ENCODE data around the gene ZNF567. TPM values are rescaled to one million over a fixed set of nuclear protein-coding genes. Genes with fewer than 3 reads are reported as not detected.

Gene ZNF567
- total and polyA plus RNA-seq, 2 of the 8 experiments (the other 6 are each of a cell fraction or from before 2014, with no cell fraction given) = 6.5 to 10.5 TPM

DNA sequence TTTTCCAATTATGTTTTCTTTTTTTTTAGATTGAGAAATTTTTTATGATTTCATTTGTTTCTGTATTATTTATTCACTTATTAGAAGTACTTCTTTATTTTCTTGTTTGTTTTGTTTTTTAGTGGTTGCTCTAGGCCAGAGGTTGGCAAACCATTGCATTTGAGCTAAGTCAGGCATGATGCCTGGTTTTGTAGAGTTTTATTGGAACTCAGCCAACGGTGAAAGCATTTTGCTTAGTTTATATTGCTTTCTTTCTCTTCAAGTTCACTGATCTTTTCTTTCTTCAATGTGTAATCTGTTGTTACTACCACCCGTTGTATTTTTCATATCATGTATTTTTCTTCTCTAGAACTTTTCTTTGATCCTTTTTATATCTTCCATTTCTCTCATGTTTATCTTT is 19.7 kb downstream of the ZNF567 start:
- no peak for DNase-seq (ENCODE audit: low read depth in 1 of 2, low spot score in 2 of 2)
- no peak for TF ChIP-seq GTF2F1 (IDR thresholded peaks at IDR 0.05; ENCODE audit: borderline replicate concordance, low read depth, low read length)
- TF ChIP-seq SAP30 (IDR thresholded peaks at IDR 0.05; ENCODE audit: insufficient read depth, insufficient replicate concordance, low read length) = no peak
- no peak for TF ChIP-seq JUN (IDR thresholded peaks at IDR 0.05; ENCODE audit: low read depth, low read length)
- no peak for TF ChIP-seq BCL11A (IDR thresholded peaks at IDR 0.05; ENCODE audit: low read depth in 2 of 2, low read length in 2 of 2)
- no peak for TF ChIP-seq PHF8 (conservative IDR thresholded peaks at IDR 0.05; ENCODE audit: low read depth, low read length)
- TF ChIP-seq ASH2L (IDR thresholded peaks at IDR 0.05; ENCODE audit: low read length) = no peak
- no peak for TF ChIP-seq KDM1A (IDR thresholded peaks at IDR 0.05; ENCODE audit: borderline replicate concordance, low read length)
- TF ChIP-seq GABPA (IDR thresholded peaks at IDR 0.05; ENCODE audit: borderline replicate concordance, insufficient read depth, low read length) = no peak
- no peak for TF ChIP-seq RAD21 (IDR thresholded peaks at IDR 0.05 in 1 of 2, conservative IDR thresholded peaks at IDR 0.05 in 1 of 2; ENCODE audit: low read depth in 2 of 2, low read length in 2 of 2)
- TF ChIP-seq POLR2AphosphoS5 (IDR thresholded peaks at IDR 0.05; ENCODE audit: low read depth, low read length) = no peak
- no peak for TF ChIP-seq CEBPB (IDR thresholded peaks at IDR 0.05; ENCODE audit: low read depth, low read length)
- TF ChIP-seq TAF1 (IDR thresholded peaks at IDR 0.05; ENCODE audit: low read depth, low read length) = no peak
- TF ChIP-seq NANOG (IDR thresholded peaks at IDR 0.05; ENCODE audit: insufficient read depth, low read depth, low read length, poor library complexity, severe bottlenecking) = no peak
- no peak for TF ChIP-seq CTBP2 (IDR thresholded peaks at IDR 0.05; ENCODE audit: borderline replicate concordance, insufficient read depth, insufficient read length, low read length)

More for the DNA sequence above, 19.7 kb downstream of the ZNF567 start:
- H3K4me1 ChIP-seq (replicated peaks in 1 of 4; ENCODE audit: control insufficient read depth in 3 of 4, insufficient read depth in 4 of 4, low read length in 3 of 4) = no peaks in the 10 kb centered on the region
- H2BK5ac ChIP-seq (ENCODE audit: low read depth, low read length) = no peak overlapping the region
- no peak overlapping the region for H2BK12ac ChIP-seq (ENCODE audit: low read depth, low read length)
- no peaks in the 10 kb centered on the region for H3K23me2 ChIP-seq (ENCODE audit: low read depth, low read length)
- POLR2A ChIA-PET (ENCODE audit: partially characterized antibody) = interaction anchor here (0.6 kb wide), 1 partner anchor 225 kb away, joined by 3 read pairs; no protein-coding TSS in a partner anchor
- H2BK15ac ChIP-seq (ENCODE audit: low read length) = no peak overlapping the region
- no peak overlapping the region for H2AFZ ChIP-seq (ENCODE audit: low read length)
- H3K27ac ChIP-seq (ENCODE audit: low read depth, low read length) = no peak overlapping the region
- no peaks in the 10 kb centered on the region for H4K20me1 ChIP-seq (replicated peaks in 1 of 2; ENCODE audit: control insufficient read depth in 1 of 2, insufficient read depth in 2 of 2, low read length in 2 of 2)
- peaks cover 48 to 50% of the 10 kb centered on the region in 2 experiments for H3K9me3 ChIP-seq (ENCODE audit: insufficient read depth in 2 of 2, low read depth in 1 of 2, low read length in 1 of 2)
- peaks cover 0 to 44% (median 22%) of the 10 kb centered on the region in 4 experiments; a peak in 5 of 8 replicates for H3K36me3 ChIP-seq (ENCODE audit: control insufficient read depth in 2 of 4, insufficient read depth in 4 of 4, low read length in 3 of 4)
- H2BK20ac ChIP-seq (ENCODE audit: low read length) = no peak overlapping the region
- no peak for FAIRE-seq
- H3K18ac ChIP-seq (ENCODE audit: extremely low read depth, low read length) = no peak overlapping the region
- H3K9ac ChIP-seq (replicated peaks in 1 of 4; ENCODE audit: extremely low read depth in 1 of 4, low read depth in 3 of 4, low read length in 3 of 4) = no peak overlapping the region
- no peak overlapping the region for H2AK5ac ChIP-seq (ENCODE audit: low read depth, low read length)
- H3K4me3 ChIP-seq (ENCODE audit: extremely low read depth in 1 of 4, insufficient read depth in 2 of 4, low read depth in 3 of 4, low read length in 4 of 4) = no peak overlapping the region
- H3K4ac ChIP-seq (replicated peaks; ENCODE audit: insufficient read length, low read depth, low read length) = no peak overlapping the region
- H3K4me2 ChIP-seq (ENCODE audit: insufficient read depth in 1 of 2, low read depth in 2 of 2, low read length in 2 of 2) = no peak overlapping the region
- peaks cover 7 to 58% of the 10 kb centered on the region in 2 experiments for H3K79me2 ChIP-seq (ENCODE audit: control insufficient read depth in 1 of 2, insufficient read depth in 2 of 2, low read length in 2 of 2)
- H3K23ac ChIP-seq (ENCODE audit: insufficient read length) = no peak overlapping the region
- H3K14ac ChIP-seq (ENCODE audit: insufficient read length) = no peak overlapping the region
- no peak overlapping the region for H4K5ac ChIP-seq (ENCODE audit: insufficient read length, low read depth, low read length)
- H2BK120ac ChIP-seq (replicated peaks; ENCODE audit: low read depth, low read length) = no peak overlapping the region
- no peak overlapping the region for H4K91ac ChIP-seq (replicated peaks; ENCODE audit: insufficient read length, low read length)
- H3K79me1 ChIP-seq (ENCODE audit: low read depth, low read length) = peaks cover 5% of the 10 kb centered on the region; the same call in 1 of the 2 replicates
- H4K8ac ChIP-seq (ENCODE audit: extremely low read depth, insufficient read depth, low read length) = no peak overlapping the region
- no peak overlapping the region for H3K56ac ChIP-seq (replicated peaks; ENCODE audit: insufficient read length, low read depth, low read length)
- CTCF ChIA-PET (ENCODE audit: partially characterized antibody) = no interaction called here
- WGBS, 2 experiments (ENCODE audit: extremely low coverage in 1 of 2, insufficient coverage in 1 of 2, insufficient read length in 1 of 2, insufficient replicate concordance in 2 of 2, low coverage in 1 of 2, low lambda C conversion rate in 2 of 2, missing lambda C conversion rate in 1 of 2) = 86% methylated on average over 2 of the region's 2 CpGs; no CpG with 5 or more reads in 1 of the 2 experiments
- H3K27me3 ChIP-seq (replicated peaks in 1 of 4; ENCODE audit: control insufficient read depth in 3 of 4, extremely low read depth in 1 of 4, insufficient read depth in 3 of 4, low read length in 3 of 4) = no peaks in the 10 kb centered on the region

All from H1 (cell line).